IPS-15b (cell line): ENCODE data around the gene IPO4.
"Not testable (repeated sequence)": the region's sequence is repeated elsewhere in the genome, so short reads cannot be mapped to it uniquely, and the experiment has no call there.

Source experiments
- H3K27me3 ChIP-seq: one replicate; pipeline ENCODE4 v1.6.1; 2013; ENCODE audit warnings: low read length; ENCODE audit not compliant: control insufficient read depth, insufficient read depth
- H3K36me3 ChIP-seq: one replicate; pipeline ENCODE4 v1.6.1; 2013; ENCODE audit warnings: low read length; ENCODE audit not compliant: control insufficient read depth, insufficient read depth
- H3K4me1 ChIP-seq: one replicate; pipeline ENCODE4 v1.6.1; 2013; ENCODE audit warnings: mild to moderate bottlenecking, low read length; ENCODE audit not compliant: control insufficient read depth, insufficient read depth
- H3K4me3 ChIP-seq: one replicate; pipeline ENCODE4 v1.5.1; 2013; ENCODE audit warnings: low read depth, low read length
- H3K9ac ChIP-seq: one replicate; pipeline ENCODE4 v1.6.1; 2013; ENCODE audit warnings: low read depth, mild to moderate bottlenecking, low read length
- H3K9me3 ChIP-seq: one replicate; pipeline ENCODE4 v1.6.1; 2013; ENCODE audit warnings: mild to moderate bottlenecking, low read length; ENCODE audit not compliant: control insufficient read depth, insufficient read depth

IPO4 gene

GRCh38 chr14:24231263-24232120 is 42.9 kb upstream of the IPO4 start:
- no peaks in the 10 kb centered on the region for H3K4me1 ChIP-seq
- peak overlapping the region; percentile 87 for H3K9ac ChIP-seq
- peak overlapping the region; percentile 97 for H3K4me3 ChIP-seq
- H3K27me3 ChIP-seq = no peaks in the 10 kb centered on the region
- H3K36me3 ChIP-seq = peaks cover 3% of the 10 kb centered on the region
- no peaks in the 10 kb centered on the region for H3K9me3 ChIP-seq

- no peaks in the 10 kb centered on the region for H3K9me3 ChIP-seq
- no peaks in the 10 kb centered on the region for H3K36me3 ChIP-seq
- H3K27me3 ChIP-seq = no peaks in the 10 kb centered on the region
- H3K9ac ChIP-seq = no peak overlapping the region
- H3K4me1 ChIP-seq = no peaks in the 10 kb centered on the region
- no peak overlapping the region for H3K4me3 ChIP-seq
Observed at GRCh38 chr14:24228902-24229301, 40.3 kb upstream of the IPO4 start.

- no peak overlapping the region for H3K4me3 ChIP-seq
- no peaks in the 10 kb centered on the region for H3K27me3 ChIP-seq
- no peaks in the 10 kb centered on the region for H3K9me3 ChIP-seq
- H3K9ac ChIP-seq = no peak overlapping the region
- no peaks in the 10 kb centered on the region for H3K4me1 ChIP-seq
- no peaks in the 10 kb centered on the region for H3K36me3 ChIP-seq
Observed at GRCh38 chr14:24226473-24226872, 37.9 kb upstream of the IPO4 start.

- no peak overlapping the region for H3K4me3 ChIP-seq
- H3K9ac ChIP-seq = no peak overlapping the region
- H3K27me3 ChIP-seq = no peaks in the 10 kb centered on the region
- H3K36me3 ChIP-seq = no peaks in the 10 kb centered on the region
- no peaks in the 10 kb centered on the region for H3K4me1 ChIP-seq
- H3K9me3 ChIP-seq = no peaks in the 10 kb centered on the region
Observed at GRCh38 chr14:24224618-24225071, 36.0 kb upstream of the IPO4 start.

- not testable (repeated sequence) for H3K27me3 ChIP-seq, H3K4me3 ChIP-seq, H3K9me3 ChIP-seq, H3K4me1 ChIP-seq, H3K9ac ChIP-seq, H3K36me3 ChIP-seq
Observed at GRCh38 chr14:24222987-24223386, 34.4 kb upstream of the IPO4 start.

GRCh38 chr14:24219521-24219920 is 30.9 kb upstream of the IPO4 start:
- H3K27me3 ChIP-seq = no peaks in the 10 kb centered on the region
- H3K36me3 ChIP-seq = peaks cover 7% of the 10 kb centered on the region
- no peak overlapping the region for H3K4me3 ChIP-seq
- no peaks in the 10 kb centered on the region for H3K4me1 ChIP-seq
- no peaks in the 10 kb centered on the region for H3K9me3 ChIP-seq
- H3K9ac ChIP-seq = no peak overlapping the region

- no peak overlapping the region for H3K9ac ChIP-seq
- no peaks in the 10 kb centered on the region for H3K9me3 ChIP-seq
- no peaks in the 10 kb centered on the region for H3K4me1 ChIP-seq
- no peaks in the 10 kb centered on the region for H3K27me3 ChIP-seq
- no peak overlapping the region for H3K4me3 ChIP-seq
- peaks cover 11% of the 10 kb centered on the region for H3K36me3 ChIP-seq
Observed at GRCh38 chr14:24219080-24219479, 30.5 kb upstream of the IPO4 start.

GRCh38 chr14:24216876-24217275 is 28.3 kb upstream of the IPO4 start:
- H3K4me3 ChIP-seq, H3K9ac ChIP-seq, H3K27me3 ChIP-seq, H3K9me3 ChIP-seq, H3K4me1 ChIP-seq: not testable (repeated sequence)
- peaks cover 12% of the 10 kb centered on the region for H3K36me3 ChIP-seq

GRCh38 chr14:24216345-24216699 is 27.7 kb upstream of the IPO4 start:
- peak overlapping the region; percentile 98 for H3K4me3 ChIP-seq
- H3K27me3 ChIP-seq = no peaks in the 10 kb centered on the region
- no peaks in the 10 kb centered on the region for H3K9me3 ChIP-seq
- H3K4me1 ChIP-seq = peaks cover 5% of the 10 kb centered on the region
- H3K9ac ChIP-seq = peak overlapping the region; percentile 96
- peaks cover 12% of the 10 kb centered on the region for H3K36me3 ChIP-seq

- Histone ChIP-seq H3K9me3 (no peaks in the 10 kb centered on the region), H3K4me1 (peaks cover 5% of the 10 kb centered on the region), H3K27me3 (no peaks in the 10 kb centered on the region), H3K36me3 (peaks cover 12% of the 10 kb centered on the region), H3K4me3 (peak within 1 kb of the TSS; percentile 98), H3K9ac (peak within 1 kb of the TSS; percentile 96)
Observed at GRCh38 chr14:24215495-24216344, 27.1 kb upstream of the IPO4 start, which contains the start of gene MDP1. Gene MDP1, minus strand, starts transcription at chr14:24216066. Its CDS starts 111 bp downstream, at chr14:24215955.

GRCh38 chr14:24213866-24214662 is 25.4 kb upstream of the IPO4 start:
- Histone ChIP-seq H3K4me1 (peaks cover 5% of the 10 kb centered on the region), H3K9ac (no peak overlapping the region), H3K4me3 (peak overlapping the region; percentile 94), H3K27me3 (no peaks in the 10 kb centered on the region), H3K36me3 (peaks cover 27% of the 10 kb centered on the region), H3K9me3 (no peaks in the 10 kb centered on the region)
